GM21390 (cell line): ENCODE measurements around the gene NEU4.
"Not testable (repeated sequence)": the region's sequence is repeated elsewhere in the genome, so short reads cannot be mapped to it uniquely, and the experiment has no call there.

ENCODE experiments used
- ATAC-seq: cut with Tn5 transposase; IDR thresholded peaks from one replicate; pipeline ENCODE4 v1.9.1; 2021; ENCODE audit not compliant: unreplicated experiment

Gene NEU4

GRCh38 chr2:241798631-241799521 lies 10.1 kb upstream of the NEU4 start:
- ATAC-seq, result no peak

- no peak for ATAC-seq
Observed at GRCh38 chr2:241799522-241800197, 9.3 kb upstream of the NEU4 start.

- ATAC-seq, result not testable (repeated sequence)
Observed at GRCh38 chr2:241800198-241800903, 8.6 kb upstream of the NEU4 start.

- no peak for ATAC-seq
Observed at GRCh38 chr2:241801611-241802420, 7.2 kb upstream of the NEU4 start.

GRCh38 chr2:241802421-241803318 lies 6.3 kb upstream of the NEU4 start:
- no peak for ATAC-seq

GRCh38 chr2:241803387-241804325 lies 5.3 kb upstream of the NEU4 start:
- no peak for ATAC-seq

- no peak for ATAC-seq
Observed at GRCh38 chr2:241804326-241805229, 4.4 kb upstream of the NEU4 start.

- not testable (repeated sequence) for ATAC-seq
Observed at GRCh38 chr2:241806217-241806616, 2.8 kb upstream of the NEU4 start.

GRCh38 chr2:241808051-241808720 lies 807 bp upstream of the NEU4 start:
- ATAC-seq, result no peak

GRCh38 chr2:241809383-241810306 lies 652 bp downstream of the NEU4 start:
- no peak for ATAC-seq

- ATAC-seq, result no peak
Observed at GRCh38 chr2:241810307-241811200, 1.6 kb downstream of the NEU4 start.

GRCh38 chr2:241811201-241811951 lies 2.4 kb downstream of the NEU4 start:
- no peak for ATAC-seq

GRCh38 chr2:241811952-241812729 lies 3.1 kb downstream of the NEU4 start:
- ATAC-seq, result no peak
